Muscle layer of colon (tissue), 2 donors: ENCODE measurements around the gene SORCS2.

Experiments used
- H3K27ac ChIP-seq: one replicate; pipeline ENCODE4 v1.7.0; 2013; ENCODE audit warnings: low read depth, mild to moderate bottlenecking, low read length, moderate library complexity
- H3K27me3 ChIP-seq, 2 donors: one replicate each; pipeline ENCODE4 v1.7.0; 2013; ENCODE audit warnings: low read length in 2 of 2, mild to moderate bottlenecking in 2 of 2; ENCODE audit not compliant: insufficient read depth in 2 of 2, control insufficient read depth in 1 of 2
- H3K36me3 ChIP-seq: one replicate; pipeline ENCODE4 v1.7.0; 2013; ENCODE audit warnings: mild to moderate bottlenecking, low read length; ENCODE audit not compliant: insufficient read depth
- H3K4me1 ChIP-seq: one replicate; pipeline ENCODE4 v1.7.0; 2013; ENCODE audit warnings: mild to moderate bottlenecking, low read length; ENCODE audit not compliant: insufficient read depth
- H3K4me3 ChIP-seq, 2 donors: one replicate each; pipeline ENCODE4 v1.7.0; 2013; ENCODE audit warnings: low read length in 2 of 2, low read depth in 1 of 2, mild to moderate bottlenecking in 1 of 2, moderate library complexity in 1 of 2
- H3K9ac ChIP-seq: one replicate; pipeline ENCODE4 v1.7.0; 2013; ENCODE audit warnings: low read length
- H3K9me3 ChIP-seq: one replicate; pipeline ENCODE4 v1.7.0; 2013; ENCODE audit warnings: mild to moderate bottlenecking, low read length
- donor health status: abdominal sarcoma.
- donor health status: Adenocarcinoma of cecum.

Gene SORCS2

DNA sequence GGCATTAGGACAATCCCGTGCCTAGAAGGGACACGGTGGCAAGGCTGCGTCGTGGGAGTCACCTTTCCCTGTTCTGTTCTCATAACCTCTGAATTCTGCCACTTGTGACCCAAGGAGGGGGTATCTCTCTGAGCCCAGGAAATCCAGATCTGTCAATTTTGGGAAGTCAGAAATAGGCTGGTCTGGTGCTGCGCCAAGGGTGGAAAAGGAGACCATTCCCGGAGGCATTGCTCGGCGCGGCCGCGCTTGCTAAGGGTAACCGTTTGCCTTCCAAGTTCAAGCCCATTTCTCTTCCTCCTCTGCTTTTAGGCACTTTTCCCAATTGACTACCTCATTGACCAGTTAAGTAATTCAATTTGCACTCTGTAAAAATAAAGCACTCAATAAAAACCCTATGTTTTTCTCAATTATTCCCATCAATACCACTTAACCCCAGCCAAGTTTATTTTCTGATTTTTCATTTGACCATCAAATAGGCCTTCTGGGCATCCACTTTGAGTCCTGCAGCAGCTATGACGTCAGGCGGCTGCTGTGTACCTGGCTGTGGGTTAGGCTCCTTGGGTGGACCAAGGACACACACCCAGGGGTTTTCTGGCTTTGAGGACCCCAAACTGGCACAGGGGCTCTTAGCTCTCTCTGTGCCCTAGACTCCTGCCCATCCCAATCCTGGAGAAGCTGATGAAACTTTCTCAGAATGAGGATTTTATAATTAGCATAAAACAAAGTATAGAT, 12.5 kb downstream of the SORCS2 start:
- Histone ChIP-seq H3K9me3 (no peaks in the 10 kb centered on the region), H3K27ac (no peak overlapping the region), H3K36me3 (no peaks in the 10 kb centered on the region), H3K9ac (no peak overlapping the region), H3K4me1 (peaks cover 56% of the 10 kb centered on the region), H3K27me3 (no peaks in the 10 kb centered on the region), H3K4me3 (no peak overlapping the region)

DNA sequence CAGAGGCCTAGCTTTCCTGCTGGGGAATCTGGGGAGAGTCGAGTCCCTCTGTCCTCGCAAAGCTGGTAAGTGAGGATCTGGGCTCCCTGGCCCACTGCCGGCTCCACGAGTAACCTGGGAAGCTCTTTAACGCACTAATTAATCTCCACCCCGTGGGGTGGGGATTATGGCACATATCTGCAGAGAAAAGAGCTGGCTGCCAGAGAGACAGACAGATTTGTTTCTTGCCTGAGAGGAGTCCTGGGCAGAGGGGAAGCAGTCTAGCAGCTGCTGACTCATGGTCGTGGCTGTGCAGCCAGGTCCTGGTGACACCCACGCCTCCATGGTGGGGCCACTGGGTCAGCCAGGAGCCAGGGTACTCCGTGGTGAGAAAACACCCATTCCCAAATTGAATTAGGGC, 14.0 kb downstream of the SORCS2 start:
- Histone ChIP-seq H3K4me3 (no peak overlapping the region), H3K27ac (peak overlapping the region; percentile 54)

DNA sequence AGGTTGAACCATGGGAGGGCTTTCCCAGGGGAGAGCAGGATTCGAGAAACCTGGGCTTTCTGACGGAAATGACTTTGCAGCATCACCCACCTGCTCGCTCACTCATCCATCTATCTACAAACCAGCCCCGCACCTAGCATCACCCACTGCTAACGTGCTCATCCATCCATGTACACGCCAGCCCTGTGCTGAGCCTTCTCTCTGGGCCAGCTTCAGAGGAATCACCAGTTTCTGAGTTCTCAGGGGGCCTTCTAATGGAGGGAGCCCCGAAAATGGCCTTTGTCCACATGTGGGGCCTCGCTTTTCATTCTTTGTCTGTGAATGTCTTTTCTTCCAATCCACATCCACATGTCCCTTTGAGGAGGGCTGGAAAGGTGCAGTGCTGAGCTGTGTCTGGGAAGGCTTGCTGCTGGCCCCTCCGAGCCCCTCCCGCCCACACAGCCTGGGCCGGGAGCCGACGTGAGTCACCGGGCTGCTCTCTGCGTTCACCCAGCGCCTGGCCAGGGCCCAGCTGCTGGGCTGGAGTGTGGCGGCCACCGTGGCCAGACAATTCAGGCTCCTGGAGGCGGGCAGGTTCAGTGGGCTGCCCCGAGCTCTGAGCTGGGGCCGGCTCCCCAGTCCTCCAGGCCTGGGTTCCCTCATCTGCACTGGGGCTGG, 14.7 kb downstream of the SORCS2 start:
- Histone ChIP-seq H3K9ac (peak overlapping the region; percentile 34), H3K9me3 (no peaks in the 10 kb centered on the region), H3K36me3 (no peaks in the 10 kb centered on the region), H3K4me3 (peak overlapping the region in 1 of 2 donors; percentile 31), H3K27me3 (no peaks in the 10 kb centered on the region), H3K4me1 (peaks cover 41% of the 10 kb centered on the region), H3K27ac (peak overlapping the region; percentile 54)

More for the DNA sequence above, 14.0 kb downstream of the SORCS2 start:
- no peaks in the 10 kb centered on the region for H3K9me3 ChIP-seq
- H3K36me3 ChIP-seq: no peaks in the 10 kb centered on the region
- H3K4me1 ChIP-seq: peaks cover 48% of the 10 kb centered on the region
- H3K27me3 ChIP-seq: no peaks in the 10 kb centered on the region
- no peak overlapping the region for H3K9ac ChIP-seq

- H3K4me3 ChIP-seq: peak overlapping the region in 1 of 2 donors; percentile 31
These were observed 15.4 kb downstream of the SORCS2 start for GRCh38 chr4:7207628-7208231.

DNA sequence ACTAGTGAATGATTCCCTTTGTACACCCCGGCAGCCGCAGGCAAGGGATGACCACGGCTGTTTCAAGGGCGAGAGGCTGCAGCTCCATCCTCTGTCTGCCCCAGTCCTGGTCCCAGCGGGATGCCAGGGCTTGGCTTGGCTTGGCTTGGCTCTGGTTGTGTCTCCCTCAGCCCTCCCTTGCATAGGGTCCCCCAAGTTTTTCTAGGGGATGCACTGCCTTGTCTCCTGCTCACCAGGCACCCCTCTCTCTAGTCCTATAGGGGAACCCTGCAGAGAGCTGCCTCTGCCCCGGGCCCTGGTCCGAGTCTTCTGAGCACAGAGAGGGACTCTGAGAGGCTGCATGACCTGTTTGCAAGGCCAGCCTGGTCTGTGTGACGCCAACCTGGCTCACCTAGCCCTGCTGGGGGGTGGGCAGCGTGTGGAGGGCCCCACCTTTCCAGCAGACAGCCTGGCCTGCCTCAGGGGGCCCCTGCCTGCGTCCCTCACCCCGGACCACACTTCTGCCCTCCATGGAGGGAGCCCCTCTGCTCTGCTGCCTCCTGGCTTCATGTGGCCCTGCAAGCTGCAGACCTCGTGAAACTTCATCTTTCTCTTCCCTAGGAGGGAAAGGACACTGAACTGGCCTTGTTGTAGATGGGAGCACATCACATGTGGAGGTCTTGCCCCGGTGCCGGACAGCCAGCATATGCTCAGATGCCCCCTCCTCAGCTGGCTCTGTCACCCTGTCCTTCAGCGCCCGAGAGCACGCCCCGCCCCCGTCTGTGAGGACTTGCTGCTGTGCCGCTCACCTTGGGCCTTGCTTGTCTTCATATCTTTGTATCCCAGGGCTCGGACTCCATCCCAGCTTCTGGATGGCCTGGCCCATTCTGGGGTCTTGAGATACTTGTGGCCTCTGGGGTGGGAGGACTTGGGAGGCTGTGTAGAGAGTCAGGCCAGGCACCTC, 16.4 kb downstream of the SORCS2 start:
- H3K9me3 ChIP-seq: no peaks in the 10 kb centered on the region
- H3K27me3 ChIP-seq: no peaks in the 10 kb centered on the region
- H3K4me3 ChIP-seq: no peak overlapping the region
- H3K9ac ChIP-seq: no peak overlapping the region
- H3K36me3 ChIP-seq: no peaks in the 10 kb centered on the region
- peaks cover 41% of the 10 kb centered on the region for H3K4me1 ChIP-seq
- no peak overlapping the region for H3K27ac ChIP-seq

More at GRCh38 chr4:7207628-7208231, 15.4 kb downstream of the SORCS2 start:
- H3K27ac ChIP-seq: peak overlapping the region; percentile 54
- H3K4me1 ChIP-seq: peaks cover 41% of the 10 kb centered on the region
- H3K36me3 ChIP-seq: no peaks in the 10 kb centered on the region
- H3K9ac ChIP-seq: peak overlapping the region; percentile 34
- no peaks in the 10 kb centered on the region for H3K9me3 ChIP-seq
- H3K27me3 ChIP-seq: no peaks in the 10 kb centered on the region

DNA sequence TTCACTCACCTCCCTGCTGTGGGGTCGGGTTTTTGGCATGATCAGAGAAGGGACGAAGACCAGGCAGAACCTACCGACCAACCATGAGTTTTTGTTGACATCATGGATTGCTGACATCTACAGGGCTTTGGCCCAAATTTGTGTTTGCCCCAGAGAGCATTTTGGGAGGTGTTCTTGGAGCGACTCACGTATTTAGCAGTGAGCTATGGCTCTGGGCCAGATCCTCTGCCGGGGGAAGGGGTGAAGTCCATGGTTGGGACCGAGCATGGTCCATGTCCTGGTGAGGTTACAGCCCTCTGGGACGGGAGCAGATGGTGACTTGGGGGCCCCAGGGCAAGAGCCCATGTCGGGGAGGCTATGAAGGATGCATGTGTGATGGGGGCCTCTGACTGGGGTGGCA, 17.4 kb downstream of the SORCS2 start:
- Histone ChIP-seq H3K36me3 (no peaks in the 10 kb centered on the region), H3K4me3 (no peak overlapping the region), H3K27me3 (no peaks in the 10 kb centered on the region), H3K27ac (no peak overlapping the region), H3K9me3 (no peaks in the 10 kb centered on the region), H3K4me1 (peaks cover 41% of the 10 kb centered on the region), H3K9ac (no peak overlapping the region)

DNA sequence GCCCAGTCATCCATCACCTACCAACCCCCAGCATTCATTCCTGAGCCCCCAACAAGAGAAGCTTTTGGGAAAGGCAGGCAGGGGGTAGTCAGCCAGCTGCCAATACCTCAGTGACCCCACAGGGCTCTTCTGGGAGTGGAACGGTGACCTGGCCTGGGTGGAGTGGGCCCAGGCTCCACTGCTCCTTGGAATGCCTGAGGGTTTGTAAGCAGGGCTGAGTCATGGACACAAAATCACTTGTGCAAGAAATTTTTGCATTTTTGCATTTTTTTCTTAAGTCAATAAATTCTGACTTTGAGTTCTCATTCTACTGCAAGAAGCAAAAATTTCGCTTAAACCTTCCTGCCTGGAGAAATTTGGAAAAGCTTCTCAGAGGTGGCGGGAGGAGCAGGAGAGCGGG, 18.5 kb downstream of the SORCS2 start:
- no peaks in the 10 kb centered on the region for H3K36me3 ChIP-seq
- H3K9ac ChIP-seq: no peak overlapping the region
- H3K9me3 ChIP-seq: no peaks in the 10 kb centered on the region
- H3K4me1 ChIP-seq: peaks cover 35% of the 10 kb centered on the region
- no peak overlapping the region for H3K4me3 ChIP-seq
- no peaks in the 10 kb centered on the region for H3K27me3 ChIP-seq
- no peak overlapping the region for H3K27ac ChIP-seq

DNA sequence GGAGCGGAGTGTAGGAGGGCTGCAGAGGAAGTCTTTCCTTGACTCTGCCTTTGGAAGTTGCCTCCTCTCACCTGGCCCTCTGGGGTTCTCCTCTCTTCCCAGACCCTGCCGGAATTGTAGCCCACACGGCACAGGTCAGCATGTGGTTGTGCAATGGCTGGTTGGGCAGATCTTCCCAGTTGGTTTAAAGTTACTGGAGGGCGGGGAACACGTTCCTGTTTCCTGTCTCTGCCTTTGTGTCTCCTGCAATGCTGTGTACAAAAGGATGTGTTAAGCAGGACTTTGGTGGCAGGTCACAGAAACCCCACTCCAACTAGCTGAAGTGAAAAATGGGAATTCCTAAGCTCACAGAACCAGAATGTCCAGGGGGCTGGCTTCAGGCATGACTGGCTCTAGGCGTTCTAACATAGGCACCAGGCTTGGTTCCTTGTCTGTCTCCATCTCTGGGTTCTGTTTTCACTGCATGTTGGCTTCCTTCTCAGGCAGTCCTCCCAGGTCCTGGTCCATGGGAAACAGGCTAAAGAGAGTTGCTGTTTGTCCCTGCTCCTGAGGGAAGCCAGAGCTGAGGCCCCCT, 19.9 kb downstream of the SORCS2 start:
- H3K4me1 ChIP-seq: peaks cover 22% of the 10 kb centered on the region
- no peak overlapping the region for H3K4me3 ChIP-seq
- no peak overlapping the region for H3K9ac ChIP-seq
- H3K27me3 ChIP-seq: no peaks in the 10 kb centered on the region
- no peak overlapping the region for H3K27ac ChIP-seq
- H3K36me3 ChIP-seq: no peaks in the 10 kb centered on the region
- H3K9me3 ChIP-seq: no peaks in the 10 kb centered on the region

- no peaks in the 10 kb centered on the region for H3K9me3 ChIP-seq
- no peak overlapping the region for H3K27ac ChIP-seq
- H3K4me1 ChIP-seq: peaks cover 15% of the 10 kb centered on the region
- H3K4me3 ChIP-seq: no peak overlapping the region
- H3K27me3 ChIP-seq: no peaks in the 10 kb centered on the region
- H3K9ac ChIP-seq: no peak overlapping the region
- no peaks in the 10 kb centered on the region for H3K36me3 ChIP-seq
These were observed 20.6 kb downstream of the SORCS2 start for GRCh38 chr4:7212921-7213320.

GRCh38 chr4:7213807-7214206, 21.5 kb downstream of the SORCS2 start:
- H3K9ac ChIP-seq: no peak overlapping the region
- no peak overlapping the region for H3K4me3 ChIP-seq
- no peaks in the 10 kb centered on the region for H3K36me3 ChIP-seq
- no peaks in the 10 kb centered on the region for H3K9me3 ChIP-seq
- no peaks in the 10 kb centered on the region for H3K27me3 ChIP-seq
- no peak overlapping the region for H3K27ac ChIP-seq
- H3K4me1 ChIP-seq: peaks cover 7% of the 10 kb centered on the region

DNA sequence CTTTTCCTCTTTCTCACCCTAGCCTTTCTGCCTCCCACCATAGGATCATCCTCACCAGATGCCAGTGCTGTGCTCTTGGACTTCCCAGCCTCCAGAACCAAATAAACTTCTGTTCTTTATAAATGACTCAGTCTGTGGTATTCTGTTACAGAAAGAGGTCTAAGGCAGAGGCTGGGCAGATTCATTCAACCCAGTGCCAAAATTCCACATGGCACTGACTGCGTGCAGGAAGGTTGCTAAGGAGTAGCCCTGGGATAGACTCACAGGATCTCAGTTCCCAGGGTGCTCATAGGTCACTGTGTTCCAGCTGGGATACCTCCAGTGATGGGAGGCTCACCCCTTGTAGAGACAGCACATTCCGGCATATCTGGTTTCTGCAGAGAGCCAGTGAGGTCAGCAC, 22.0 kb downstream of the SORCS2 start:
- Histone ChIP-seq H3K27ac (no peak overlapping the region), H3K4me3 (no peak overlapping the region), H3K9ac (no peak overlapping the region), H3K36me3 (no peaks in the 10 kb centered on the region), H3K9me3 (no peaks in the 10 kb centered on the region), H3K27me3 (no peaks in the 10 kb centered on the region), H3K4me1 (peaks cover 1% of the 10 kb centered on the region)
